Heart right ventricle (tissue), 16 donors: Measurements from ENCODE around the gene MAOB. TPM values are rescaled to one million over a fixed set of nuclear protein-coding genes. Genes with fewer than 3 reads are reported as not detected.

Source experiments
- ATAC-seq, 8 donors: fragments of 200-7000 bp; cut with Tn5 transposase; one replicate each; pipeline ENCODE4 v1.9.1; 2020; ENCODE audit warnings: mild to moderate bottlenecking in 8 of 8, moderate library complexity in 8 of 8, moderate number of reproducible peaks in 1 of 8
- DNase-seq, 2 donors: peaks; one replicate each; pipeline ENCODE4 v3.0.0-alpha.2; 2020
- H3K27ac ChIP-seq, 10 donors: fragments of 200-600 bp; sonication (generic) in 2 of 10; one replicate each; pipeline versions ENCODE4 v1.5.0 to v1.8.0; 2020 to 2022; ENCODE audit warnings: mild to moderate bottlenecking in 3 of 10
- H3K27me3 ChIP-seq, 7 donors: fragments of 200-600 bp; one replicate each; pipeline ENCODE4 v1.8.0; 2021 to 2022; ENCODE audit warnings: mild to moderate bottlenecking in 2 of 7
- H3K36me3 ChIP-seq, 9 donors: fragments of 200-600 bp; sonication (generic) in 1 of 9; one replicate each; pipeline versions ENCODE4 v1.5.0 to v1.8.0; 2020 to 2022; ENCODE audit warnings: mild to moderate bottlenecking in 2 of 9
- H3K4me1 ChIP-seq, 9 donors: fragments of 200-600 bp; sonication (generic) in 1 of 9; one replicate each; pipeline versions ENCODE4 v1.5.0 to v1.8.0; 2020 to 2022; ENCODE audit warnings: mild to moderate bottlenecking in 4 of 9
- H3K4me3 ChIP-seq, 10 donors: fragments of 200-600 bp; sonication (generic) in 2 of 10; one replicate each; pipeline versions ENCODE4 v1.5.0 to v1.8.0; 2020 to 2022; ENCODE audit warnings: mild to moderate bottlenecking in 7 of 10, moderate library complexity in 2 of 10
- H3K9me3 ChIP-seq, 11 donors: fragments of 200-600 bp in 10 of 11; sonication (generic) in 2 of 11; one replicate each; pipeline versions ENCODE4 v1.5.0 to v1.8.0; 2013 to 2022; ENCODE audit warnings: mild to moderate bottlenecking in 2 of 11, control low read depth in 1 of 11, moderate library complexity in 1 of 11
- CTCF ChIP-seq, 9 donors: fragments of 200-600 bp; sonication (generic) in 2 of 9; IDR thresholded peaks; one replicate each; pipeline versions ENCODE4 v1.5.0 to v1.8.0; 2021 to 2022; ENCODE audit warnings: antibody characterized with exemption in 9 of 9, mild to moderate bottlenecking in 5 of 9, moderate library complexity in 1 of 9
- WGBS, 2 donors: extraction: QIAGEN DNeasy Blood & Tissue Kit; methylation state at CpG; one replicate each; pipeline ENCODE4 v1.1.7; 2013; ENCODE audit warnings: inconsistent platforms in 1 of 2; 5-methylcytosine and 5-hydroxymethylcytosine counted together
- intact Hi-C, 10 donors: fragments of 100-400 bp; cut with DNase I; formaldehyde crosslinking; loops; one replicate each; pipeline versions ENCODE4 v1.11.1 to v1.14.2; 2022
- polyA plus RNA-seq, 2 donors: library from polyadenylated mRNA; stranded (reverse); fragments of 200-250 nt; gene quantifications; one replicate each; pipeline ENCODE4 v1.2.3, GENCODE V29; 2013
- total RNA-seq, 10 donors: library from RNA; stranded (reverse); fragmentation: NEBNext Ultra II Directional in 3 of 10; extraction: Animal tissue kit (Norgen Biotek cat#: 25700) in 3 of 10; gene quantifications; one replicate each; pipeline versions ENCODE4 v1.2.1 to v1.2.4, GENCODE V29; 2021 to 2023
- donor health status: Arrhythmogenic right ventricular cardiomyopathy.
- donor health status: ischemic (EF 13 %, LVEDD 7.1; RV severe dilation, severe dysfunction).
- donor health status: healthy with polysubstance abuse.
- donor health status: DM: no; HTN: yes; CAD: no.
- donor health status: DM: no; HTN: no; CAD: no.
- donor health status: ischemic (EF 25% LVEDD 6.9; RV normal size, moderate dysfunction).
- donor health status: ischemic (EF 25% LVEDD 5.7; RV mildly dilated, moderate dysfunction).
- donor health status: healthy.
- donor health status: DM: yes; HTN: yes; CAD: no.
- donor health status: Ischemic cardiomyopathy.
- donor health status: ischemic (EF 35%, LVEDD 5.7; RV mildly dilated, moderate dysfunction).
- donor health status: nonischemic (EF 11% LVEDD 7.7; RV severe dilation, severe dysfunction).
- donor health status: DM: yes; HTN: yes; CAD: no.
- donor health status: PGD.
- donor health status: ischemic (EF 29% LVEDD 5.4; RV normal size, mild dysfunction).
- donor health status: nonischemic (EF 23%, LVEDD 6.1; RV moderate dilation, normal function).

The MAOB gene
- total and polyA plus RNA-seq, 12 donors, result 24.7 to 173 (median 139) TPM

GRCh38 chrX:43716696-43717095 lies 165.6 kb downstream of the MAOB start:
- DNase-seq, result no peak
- H3K4me3 ChIP-seq, result no peak overlapping the region
- whole genome bisulfite sequencing, 2 donors, result 85 to 96% methylated on average over 1 of the region's 1 CpG
- no peak overlapping the region for H3K27ac ChIP-seq
- H3K4me1 ChIP-seq, result no peaks in the 10 kb centered on the region
- intact Hi-C loops, result no loop called here
- H3K36me3 ChIP-seq, result no peaks in the 10 kb centered on the region
- ATAC-seq, result no peak
- no peaks in the 10 kb centered on the region for H3K27me3 ChIP-seq
- peaks cover 0 to 11% (median 0%) of the 10 kb centered on the region in 11 donors for H3K9me3 ChIP-seq
- no peak for TF ChIP-seq CTCF (IDR thresholded peaks at IDR 0.05)

Other genes with a start within 250 kb of the MAOB start
- 100 to 1,000 TPM in 6 of 10 donors, 10 to 100 TPM in 4; 52.6 to 152 (median 106) TPM for gene MAOA, start 226.2 kb downstream of the MAOB start, total RNA-seq
- gene MAOA, start 226.2 kb downstream of the MAOB start, polyA plus RNA-seq, result 10 to 100 TPM; 25.7 to 61.4 TPM
- under 1 TPM in 6 of 10 donors, not detected in 4; 0.14 to 0.83 (median 0.33) TPM for gene NDP, start 90.9 kb upstream of the MAOB start, total RNA-seq
- gene NDP, start 90.9 kb upstream of the MAOB start, polyA plus RNA-seq, result under 1 TPM in 1 of 2 donors, not detected in 1; 0.03 TPM